ENCODE results near the gene UNC13D. TPM values are rescaled to one million over a fixed set of nuclear protein-coding genes. Genes with fewer than 3 reads are reported as not detected.
A peak's percentile ranks its signal among the peaks of the same experiment; 100 is the strongest.

The UNC13D gene
- total and polyA plus RNA-seq, 9 of the 15 experiments (the other 6 are each of a cell fraction or from before 2014, with no cell fraction given): 0.86 to 244 (median 69.2) TPM

DNA sequence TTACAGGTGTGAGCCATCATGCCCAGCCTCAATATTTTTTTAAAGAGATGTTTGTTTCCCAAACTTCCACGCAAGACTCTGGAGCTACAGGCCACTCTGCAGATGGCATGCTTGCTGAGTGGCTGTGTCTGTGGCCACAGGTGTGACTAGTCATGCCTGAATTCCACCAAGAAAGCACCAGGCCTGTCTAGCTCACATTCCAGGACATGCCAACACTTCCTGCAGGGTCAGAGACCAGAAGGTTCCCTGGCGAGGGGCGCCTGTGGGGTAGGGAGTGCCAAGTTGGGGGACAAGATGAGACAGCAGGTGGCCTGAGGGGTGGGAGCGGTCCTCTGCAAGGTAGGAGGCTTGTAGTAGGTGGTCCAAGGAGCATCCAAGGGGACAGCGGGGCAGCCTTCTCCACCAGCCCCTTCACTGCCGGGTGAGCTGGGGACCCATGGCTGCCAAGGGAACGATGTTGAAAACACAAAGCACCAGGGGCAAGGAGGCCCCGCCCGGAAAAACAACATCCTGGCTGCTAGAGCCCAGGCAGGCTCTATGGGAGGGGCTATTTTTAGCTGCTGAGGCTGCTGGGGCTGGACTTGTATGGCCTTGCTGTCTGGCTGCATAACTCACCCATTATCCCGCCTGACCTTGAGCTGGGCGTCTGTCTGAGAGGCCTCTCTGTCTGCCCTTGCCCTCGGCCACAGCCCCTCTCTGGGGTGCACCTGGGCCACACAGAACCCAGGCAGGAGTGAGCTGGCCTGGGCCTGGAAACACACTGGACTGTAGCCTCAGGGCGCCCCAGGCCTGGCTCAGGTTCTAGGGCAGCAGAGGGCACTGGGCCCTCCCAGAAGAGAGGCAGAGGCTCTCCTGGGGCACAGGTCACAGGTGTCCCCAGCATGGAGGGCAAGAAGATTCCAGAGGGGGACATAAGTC lies 28.5 kb upstream of the UNC13D start:
- peak; percentile 80 for FAIRE-seq
- intact Hi-C loops (cut with micrococcal nuclease): no loop called here
- peak; percentile 79 for TF ChIP-seq ESRRA (IDR thresholded peaks at IDR 0.05; ENCODE audit: borderline replicate concordance, low read depth)
- TF ChIP-seq ZNF592 (IDR thresholded peaks at IDR 0.05): no peak
- no peak for TF ChIP-seq ETS2 (tag; IDR thresholded peaks at IDR 0.05; ENCODE audit: borderline replicate concordance, poor library complexity, severe bottlenecking)
- TF ChIP-seq FIP1L1 (IDR thresholded peaks at IDR 0.05; ENCODE audit: low read depth, low read length, poor library complexity, severe bottlenecking): no peak
- TF ChIP-seq, protein P1, sequence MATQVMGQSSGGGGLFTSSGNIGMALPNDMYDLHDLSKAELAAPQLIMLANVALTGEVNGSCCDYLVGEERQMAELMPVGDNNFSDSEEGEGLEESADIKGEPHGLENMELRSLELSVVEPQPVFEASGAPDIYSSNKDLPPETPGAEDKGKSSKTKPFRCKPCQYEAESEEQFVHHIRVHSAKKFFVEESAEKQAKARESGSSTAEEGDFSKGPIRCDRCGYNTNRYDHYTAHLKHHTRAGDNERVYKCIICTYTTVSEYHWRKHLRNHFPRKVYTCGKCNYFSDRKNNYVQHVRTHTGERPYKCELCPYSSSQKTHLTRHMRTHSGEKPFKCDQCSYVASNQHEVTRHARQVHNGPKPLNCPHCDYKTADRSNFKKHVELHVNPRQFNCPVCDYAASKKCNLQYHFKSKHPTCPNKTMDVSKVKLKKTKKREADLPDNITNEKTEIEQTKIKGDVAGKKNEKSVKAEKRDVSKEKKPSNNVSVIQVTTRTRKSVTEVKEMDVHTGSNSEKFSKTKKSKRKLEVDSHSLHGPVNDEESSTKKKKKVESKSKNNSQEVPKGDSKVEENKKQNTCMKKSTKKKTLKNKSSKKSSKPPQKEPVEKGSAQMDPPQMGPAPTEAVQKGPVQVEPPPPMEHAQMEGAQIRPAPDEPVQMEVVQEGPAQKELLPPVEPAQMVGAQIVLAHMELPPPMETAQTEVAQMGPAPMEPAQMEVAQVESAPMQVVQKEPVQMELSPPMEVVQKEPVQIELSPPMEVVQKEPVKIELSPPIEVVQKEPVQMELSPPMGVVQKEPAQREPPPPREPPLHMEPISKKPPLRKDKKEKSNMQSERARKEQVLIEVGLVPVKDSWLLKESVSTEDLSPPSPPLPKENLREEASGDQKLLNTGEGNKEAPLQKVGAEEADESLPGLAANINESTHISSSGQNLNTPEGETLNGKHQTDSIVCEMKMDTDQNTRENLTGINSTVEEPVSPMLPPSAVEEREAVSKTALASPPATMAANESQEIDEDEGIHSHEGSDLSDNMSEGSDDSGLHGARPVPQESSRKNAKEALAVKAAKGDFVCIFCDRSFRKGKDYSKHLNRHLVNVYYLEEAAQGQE (IDR thresholded peaks at IDR 0.05; ENCODE audit: borderline replicate concordance): no peak
- TF ChIP-seq, protein P1 (CRISPR knock-in tag; IDR thresholded peaks at IDR 0.05; ENCODE audit: low read depth): no peak
- no peak for TF ChIP-seq NFYB (IDR thresholded peaks at IDR 0.05; ENCODE audit: extremely low read depth, insufficient read length)

More for the DNA sequence above, 28.5 kb upstream of the UNC13D start:
- 57% methylated on average over 12 of the region's 13 CpGs for WGBS (ENCODE audit: insufficient coverage, low coverage, missing lambda C conversion rate)
- ATAC-seq: peak; percentile 67
- H3K9me1 ChIP-seq (ENCODE audit: control insufficient read depth, insufficient read depth, low read length): no peaks in the 10 kb centered on the region
- DNase-seq (ENCODE audit: extremely low read depth in 1 of 4, low spot score in 3 of 4): peak; percentile 33 to 57 (median 44)
- H3K9ac ChIP-seq (ENCODE audit: insufficient read depth in 1 of 2, low read depth in 2 of 2, low read length in 2 of 2): peak overlapping the region in 1 of 2 experiments; percentile 85; a peak in 2 of 4 replicates
- H3K4me2 ChIP-seq (ENCODE audit: insufficient read depth, low read length): no peak overlapping the region
- POLR2A ChIA-PET: interaction anchor here (0.7 to 15.8 kb wide), 10 partner anchors 9 to 108 kb away, joined by 3 to 169 read pairs (median 4); partner anchors contain the start of genes TRIM65 and WBP2
- H3K36me3 ChIP-seq (ENCODE audit: control insufficient read depth, insufficient read depth, low read length): no peaks in the 10 kb centered on the region
- no peaks in the 10 kb centered on the region for H4K20me1 ChIP-seq (replicated peaks; ENCODE audit: control insufficient read depth, insufficient read depth, low read length)
- no peak overlapping the region for H3K4me3 ChIP-seq
- H3K27me3 ChIP-seq (ENCODE audit: control insufficient read depth in 2 of 2, insufficient read depth in 2 of 2, low read length in 2 of 2): no peaks in the 10 kb centered on the region
- in situ Hi-C loops (cut with MboI): no loop called here
- peaks cover 8 to 64% of the 10 kb centered on the region in 2 experiments for H3K4me1 ChIP-seq (replicated peaks in 1 of 2; ENCODE audit: control insufficient read depth in 2 of 2, insufficient read depth in 2 of 2, low read length in 2 of 2)
- no peaks in the 10 kb centered on the region for H3K79me2 ChIP-seq (ENCODE audit: control insufficient read depth, insufficient read depth, low read length)
- H3K9me3 ChIP-seq (replicated peaks; ENCODE audit: control insufficient read depth, insufficient read depth, low read depth, low read length): no peaks in the 10 kb centered on the region
- BruUV-seq (replicated peaks): no TSS peak
- H3K27ac ChIP-seq (ENCODE audit: extremely low read depth, low read depth, low read length): peak overlapping the region; percentile 33; the same call in 1 of the 3 replicates
- peak overlapping the region; percentile 25 for H2AFZ ChIP-seq (ENCODE audit: low read depth, low read length)
- CTCF ChIA-PET (ENCODE audit: low intra/inter-chr PET ratio): no interaction called here
